GM18873 (cell line): ENCODE data around the gene GATA6.
"Not testable (repeated sequence)": the region's sequence is repeated elsewhere in the genome, so short reads cannot be mapped to it uniquely, and the experiment has no call there.

ENCODE experiments used
- ATAC-seq: cut with Tn5 transposase; IDR thresholded peaks from one replicate; pipeline ENCODE4 v1.9.1; 2021; ENCODE audit warnings: mild to moderate bottlenecking, moderate library complexity, moderate number of reproducible peaks; ENCODE audit not compliant: unreplicated experiment, low FRiP score

Gene GATA6

GRCh38 chr18:22180722-22181121 is 11.3 kb downstream of the GATA6 start:
- no peak for ATAC-seq

- no peak for ATAC-seq
Observed at GRCh38 chr18:22182884-22183697, 13.7 kb downstream of the GATA6 start.

- ATAC-seq: no peak
Observed at GRCh38 chr18:22183698-22184170, 14.3 kb downstream of the GATA6 start.

GRCh38 chr18:22184573-22184972 is 15.2 kb downstream of the GATA6 start:
- ATAC-seq: not testable (repeated sequence)

- no peak for ATAC-seq
Observed at GRCh38 chr18:22185273-22185672, 15.9 kb downstream of the GATA6 start.

- ATAC-seq: no peak
Observed at GRCh38 chr18:22185771-22186386, 16.5 kb downstream of the GATA6 start.

GRCh38 chr18:22186484-22186971 is 17.1 kb downstream of the GATA6 start:
- no peak for ATAC-seq

- no peak for ATAC-seq
Observed at GRCh38 chr18:22188559-22189267, 19.3 kb downstream of the GATA6 start.

- ATAC-seq: no peak
Observed at GRCh38 chr18:22189449-22190166, 20.2 kb downstream of the GATA6 start.

- no peak for ATAC-seq
Observed at GRCh38 chr18:22191346-22191695, 21.9 kb downstream of the GATA6 start.

GRCh38 chr18:22191923-22192322 is 22.5 kb downstream of the GATA6 start:
- no peak for ATAC-seq

- ATAC-seq: no peak
Observed at GRCh38 chr18:22193466-22193865, 24.1 kb downstream of the GATA6 start.

- no peak for ATAC-seq
Observed at GRCh38 chr18:22194151-22194598, 24.8 kb downstream of the GATA6 start.

- no peak for ATAC-seq
Observed at GRCh38 chr18:22195052-22195451, 25.7 kb downstream of the GATA6 start.

GRCh38 chr18:22196943-22197342 is 27.6 kb downstream of the GATA6 start:
- not testable (repeated sequence) for ATAC-seq

GRCh38 chr18:22197668-22198067 is 28.3 kb downstream of the GATA6 start:
- ATAC-seq: no peak

GRCh38 chr18:22198163-22198562 is 28.8 kb downstream of the GATA6 start:
- ATAC-seq: no peak

GRCh38 chr18:22199005-22199404 is 29.6 kb downstream of the GATA6 start:
- ATAC-seq: no peak

GRCh38 chr18:22200611-22201225 is 31.3 kb downstream of the GATA6 start:
- no peak for ATAC-seq

GRCh38 chr18:22203035-22203434 is 33.6 kb downstream of the GATA6 start:
- ATAC-seq: no peak
